GM19025 (cell line): Measurements from ENCODE around the gene CD99.
"Not testable (repeated sequence)": the region's sequence is repeated elsewhere in the genome, so short reads cannot be mapped to it uniquely, and the experiment has no call there.

Source experiments
- ATAC-seq: cut with Tn5 transposase; IDR thresholded peaks from one replicate; pipeline ENCODE4 v1.9.1; 2021; ENCODE audit warnings: mild to moderate bottlenecking, low read depth, moderate library complexity; ENCODE audit not compliant: unreplicated experiment

The CD99 gene

GRCh38 chrX:2673611-2674010, 17.5 kb upstream of the CD99 start:
- ATAC-seq = no peak

- ATAC-seq = not testable (repeated sequence)
These were observed 15.4 kb upstream of the CD99 start for GRCh38 chrX:2675657-2676200.

- no peak for ATAC-seq
These were observed 14.1 kb upstream of the CD99 start for GRCh38 chrX:2676794-2677675.

- no peak for ATAC-seq
These were observed 13.3 kb upstream of the CD99 start for GRCh38 chrX:2677764-2678163.

GRCh38 chrX:2678583-2678982, 12.5 kb upstream of the CD99 start:
- no peak for ATAC-seq

- ATAC-seq = no peak
These were observed 11.3 kb upstream of the CD99 start for GRCh38 chrX:2679534-2680485.

- no peak for ATAC-seq
These were observed 10.4 kb upstream of the CD99 start for GRCh38 chrX:2680486-2681348.

GRCh38 chrX:2682565-2683177, 8.4 kb upstream of the CD99 start:
- no peak for ATAC-seq

GRCh38 chrX:2684256-2684655, 6.8 kb upstream of the CD99 start:
- no peak for ATAC-seq

GRCh38 chrX:2685886-2686285, 5.2 kb upstream of the CD99 start:
- ATAC-seq = no peak

- no peak for ATAC-seq
These were observed 1.1 kb upstream of the CD99 start for GRCh38 chrX:2689773-2690666.

- ATAC-seq = no peak
These were observed 587 bp downstream of the CD99 start for GRCh38 chrX:2691543-2692220.

GRCh38 chrX:2692221-2693112, 1.4 kb downstream of the CD99 start:
- ATAC-seq = no peak

GRCh38 chrX:2693113-2694002, 2.3 kb downstream of the CD99 start:
- no peak for ATAC-seq

- no peak for ATAC-seq
These were observed 3.8 kb downstream of the CD99 start for GRCh38 chrX:2694914-2695267.

GRCh38 chrX:2696698-2697215, 5.7 kb downstream of the CD99 start:
- ATAC-seq = peak; percentile 86
